GM18858 (cell line): ENCODE data around the gene CDK5RAP2.

Experiments
- ATAC-seq: cut with Tn5 transposase; IDR thresholded peaks from one replicate; pipeline ENCODE4 v1.9.1; 2021; ENCODE audit not compliant: unreplicated experiment

CDK5RAP2 gene

DNA sequence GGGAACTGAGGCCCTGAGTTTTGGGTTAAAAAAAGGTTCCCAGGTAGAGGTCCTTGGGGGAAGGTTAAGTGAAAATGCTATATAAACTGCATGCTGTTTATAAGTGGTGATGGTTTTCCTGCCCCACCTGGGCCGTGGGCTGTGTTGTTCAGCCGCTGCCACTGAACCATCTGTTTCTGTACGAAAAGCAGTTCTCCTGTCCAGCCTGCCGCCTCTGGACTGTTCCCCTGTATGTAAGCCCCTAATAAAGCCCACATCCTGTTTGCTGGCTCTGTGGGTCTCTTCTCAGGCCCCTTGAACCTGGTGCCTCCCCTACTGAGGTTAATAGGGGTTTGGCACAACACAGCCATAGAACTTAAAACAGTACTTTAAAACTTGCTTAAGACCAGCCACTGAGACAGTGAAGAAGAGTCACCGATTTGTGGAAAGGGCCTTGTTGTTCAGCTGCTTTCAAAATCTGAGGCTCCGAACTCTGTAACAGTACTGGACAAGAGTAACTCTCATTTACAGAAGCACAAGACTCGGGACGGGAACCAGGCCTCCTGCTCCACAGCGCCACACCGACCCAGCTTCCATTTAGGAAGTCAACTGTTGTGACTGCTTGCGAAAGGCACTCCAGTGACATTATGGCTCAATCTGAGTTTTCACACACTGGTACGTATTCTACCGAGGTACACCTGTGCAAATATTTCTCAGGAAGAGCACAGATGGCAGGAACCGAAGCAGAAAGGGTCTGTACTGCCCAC lies 192.5 kb downstream of the CDK5RAP2 start:
- ATAC-seq, result no peak

DNA sequence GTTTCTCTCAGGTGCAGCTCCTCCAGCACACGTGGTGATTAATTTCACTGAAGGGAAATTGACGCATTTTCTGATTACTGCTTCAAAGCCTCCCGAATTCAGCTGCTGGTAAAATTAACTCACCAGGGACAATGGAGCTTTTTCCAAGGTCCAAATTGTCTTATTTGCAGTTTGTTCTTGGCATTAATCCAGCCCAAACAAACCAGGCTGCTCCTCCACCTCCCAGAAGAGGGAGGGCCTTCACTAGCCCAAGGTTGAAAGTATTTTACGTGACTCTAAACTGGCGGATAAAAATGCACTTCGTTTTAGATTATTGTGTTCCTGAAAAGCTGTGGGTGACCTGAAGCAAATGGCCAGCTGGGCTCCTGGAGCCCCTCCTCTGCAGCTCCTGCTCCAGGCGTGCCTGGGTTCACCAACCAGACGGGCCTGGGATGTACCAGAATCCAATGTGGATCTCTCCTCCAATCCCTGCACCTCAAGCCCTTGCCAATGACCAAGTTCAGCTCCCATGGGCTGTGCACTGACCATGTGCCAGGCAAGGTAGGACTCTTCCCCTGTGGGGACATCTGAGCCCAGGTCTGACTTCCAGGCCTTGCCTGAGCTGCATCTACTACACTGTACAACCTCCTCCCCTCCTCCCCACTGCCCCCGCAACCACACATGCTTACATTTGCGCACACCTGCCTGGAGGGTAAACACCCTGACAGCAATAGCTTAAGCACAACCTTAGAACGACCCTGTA lies 193.4 kb downstream of the CDK5RAP2 start:
- no peak for ATAC-seq

DNA sequence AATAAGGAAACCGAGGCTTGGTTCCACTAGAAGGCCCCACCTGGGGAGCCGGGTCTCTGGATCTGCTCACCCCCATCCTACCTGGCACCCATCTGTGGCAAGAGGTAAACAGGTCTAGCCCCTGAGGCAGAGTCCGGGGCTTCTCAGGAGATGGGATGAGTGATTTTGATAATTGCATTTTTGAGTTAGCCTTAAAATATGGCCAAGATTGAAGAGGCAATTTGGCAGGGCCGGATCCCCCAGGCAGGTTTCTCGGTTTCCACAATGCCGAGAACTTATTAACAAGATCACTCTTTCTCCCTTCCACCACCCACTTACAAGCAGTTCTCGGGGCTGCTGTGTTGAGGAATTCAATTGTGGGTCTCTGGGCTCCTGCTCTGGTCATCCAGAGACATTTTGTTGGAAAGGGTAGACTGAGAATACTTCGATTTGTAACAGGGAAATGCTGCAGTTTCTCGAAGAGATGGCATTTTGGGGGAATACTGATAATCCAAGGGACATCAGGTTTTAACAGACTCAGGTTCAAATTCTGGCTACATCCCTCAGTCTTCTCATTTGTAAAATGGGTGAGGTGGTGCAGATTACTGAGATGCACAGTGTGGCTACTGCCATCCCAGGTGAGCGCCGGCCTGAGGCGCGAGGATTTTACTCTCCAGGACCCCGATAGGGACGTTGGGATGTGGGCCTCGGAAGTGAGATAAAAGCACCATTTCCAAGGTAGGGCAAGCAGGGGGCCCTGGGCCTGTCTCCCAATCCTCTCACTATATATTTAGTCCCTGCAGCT lies 194.2 kb downstream of the CDK5RAP2 start:
- no peak for ATAC-seq

DNA sequence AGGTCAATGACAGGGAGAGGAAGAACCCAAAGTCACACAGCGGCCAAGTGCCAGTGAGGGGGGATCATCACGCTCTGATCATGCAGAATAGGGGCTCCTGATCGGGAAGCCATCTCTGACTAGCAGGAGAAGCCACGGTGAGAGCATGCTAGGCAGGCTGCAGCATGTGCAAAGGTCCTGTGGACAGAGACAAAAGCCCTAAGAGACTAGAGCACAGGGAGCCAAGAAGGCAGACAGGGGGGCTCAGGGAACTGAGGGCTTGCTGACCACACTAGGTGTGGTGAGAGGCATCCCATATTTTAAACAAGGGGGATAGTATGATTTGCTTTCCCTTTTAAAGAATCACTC lies 195.1 kb downstream of the CDK5RAP2 start:
- ATAC-seq, result no peak

DNA sequence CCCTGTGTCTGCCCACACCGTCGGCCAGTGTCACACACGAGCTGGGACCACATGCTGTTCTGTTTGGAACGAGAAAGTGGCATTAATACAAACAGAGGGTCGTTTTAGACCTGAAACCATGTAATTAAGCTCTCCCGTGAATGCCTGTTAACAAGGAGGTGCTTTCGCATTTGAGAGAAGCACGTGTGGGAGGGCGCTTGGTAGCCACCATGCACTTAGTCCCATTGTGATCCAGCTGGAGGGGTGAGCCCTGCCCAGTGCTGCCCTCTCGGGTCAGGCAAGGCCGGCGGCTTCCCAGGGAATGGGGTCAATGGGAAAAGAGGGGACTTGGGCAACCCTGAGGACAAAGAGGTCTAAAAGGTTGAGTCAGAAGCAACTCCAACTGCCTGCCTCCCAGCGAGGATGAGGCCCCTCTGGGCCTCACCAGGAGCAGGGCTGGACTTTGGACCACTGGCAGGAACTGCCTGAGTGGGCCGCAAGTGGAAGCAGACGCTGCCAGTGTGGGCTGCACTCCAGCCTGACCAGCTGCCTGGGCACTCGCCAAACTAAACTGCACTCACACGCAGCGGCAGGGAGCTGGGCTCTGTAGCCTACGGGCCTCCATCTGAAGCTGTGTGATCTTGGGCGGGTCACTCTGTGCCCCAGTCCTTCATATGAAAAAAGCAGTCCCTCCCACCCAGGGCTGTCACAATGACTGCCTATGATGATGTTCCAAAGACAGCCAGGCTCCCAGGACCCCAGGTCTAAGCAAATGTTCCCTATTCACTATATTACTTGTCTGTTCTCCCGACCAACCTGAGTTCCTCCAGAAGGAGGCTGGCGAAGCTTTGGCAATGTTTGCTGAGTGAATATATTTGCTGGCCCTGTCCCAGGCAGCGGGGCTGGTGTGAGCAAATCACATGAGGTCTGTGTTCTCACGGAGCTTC lies 195.7 kb downstream of the CDK5RAP2 start:
- no peak for ATAC-seq

DNA sequence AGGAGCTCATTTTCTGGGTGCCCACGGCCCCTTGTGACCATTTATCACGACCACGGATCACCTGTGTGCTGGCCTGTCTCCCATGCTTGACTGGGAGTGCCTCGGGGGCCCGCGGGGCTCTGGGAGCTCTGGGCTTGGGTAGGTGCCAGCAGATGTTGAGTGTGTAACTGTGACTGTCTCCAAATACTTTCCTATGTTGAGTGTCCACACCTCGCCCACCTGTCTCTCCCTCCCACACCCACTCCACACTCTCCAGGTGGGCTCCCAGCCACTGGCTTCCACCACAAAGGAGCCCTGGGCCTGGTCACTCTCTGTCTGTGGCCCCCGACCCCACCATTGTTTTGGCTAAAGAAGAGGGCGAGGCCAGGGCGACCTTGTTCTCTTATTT lies 196.4 kb downstream of the CDK5RAP2 start:
- ATAC-seq, result no peak

DNA sequence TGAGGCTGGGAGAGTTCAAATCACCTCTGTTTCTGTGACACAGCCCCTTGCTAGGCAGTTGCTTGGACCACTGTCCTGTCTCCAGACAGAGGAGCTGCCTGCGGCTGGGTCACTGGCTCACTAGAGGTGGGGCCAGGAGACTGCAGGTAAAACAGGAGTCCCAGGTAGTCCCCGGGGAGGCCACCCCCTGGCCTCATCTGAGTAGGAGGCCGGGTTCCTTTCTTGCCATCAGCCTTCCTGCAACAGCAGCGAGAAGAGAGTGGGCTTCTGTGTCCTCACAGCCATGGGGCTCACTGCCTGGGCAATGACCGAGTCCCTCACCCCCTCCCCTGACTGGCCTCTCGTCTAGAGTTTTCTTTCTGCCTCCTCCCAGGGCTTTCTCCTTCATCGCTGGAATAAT lies 197.5 kb downstream of the CDK5RAP2 start:
- ATAC-seq, result no peak

DNA sequence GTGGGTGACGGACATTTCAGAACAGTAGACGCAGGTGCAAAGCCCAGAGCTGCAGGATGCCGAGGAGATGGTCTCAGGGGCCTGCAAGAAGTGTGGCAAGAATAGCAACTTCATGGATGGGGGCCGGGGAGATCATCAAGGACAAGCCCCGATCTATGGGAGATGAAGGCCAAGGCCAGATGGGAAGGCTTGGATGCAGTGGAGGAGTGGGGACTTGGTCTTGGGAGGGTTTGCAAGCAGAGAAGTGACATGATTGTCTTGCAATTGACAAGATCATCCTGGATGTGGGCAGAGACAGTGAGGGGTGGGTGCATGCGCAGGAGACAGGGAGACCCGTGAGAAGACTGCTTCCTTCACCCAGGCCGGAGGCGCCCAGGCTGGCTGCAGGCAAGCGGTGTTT lies 198.1 kb downstream of the CDK5RAP2 start:
- no peak for ATAC-seq

DNA sequence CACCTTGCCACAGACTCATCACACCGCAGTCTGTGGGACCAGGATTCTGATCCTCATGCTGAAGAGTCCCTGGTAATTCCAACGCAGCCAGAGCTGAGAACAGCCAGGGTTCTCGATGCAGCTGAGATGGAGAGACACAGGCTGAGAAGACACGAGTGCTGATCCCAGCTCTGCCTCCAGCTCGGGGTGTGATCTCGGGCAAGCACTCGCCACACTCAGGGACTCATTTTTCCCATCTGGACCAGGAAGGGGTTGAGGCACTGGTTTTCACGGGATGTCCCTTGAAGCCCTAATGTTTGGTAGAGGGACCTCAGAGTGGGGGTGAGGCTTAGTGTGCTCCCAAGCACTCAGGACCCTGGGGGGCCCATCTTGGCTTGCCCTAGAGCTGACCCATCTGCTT lies 200.4 kb downstream of the CDK5RAP2 start:
- ATAC-seq, result no peak

DNA sequence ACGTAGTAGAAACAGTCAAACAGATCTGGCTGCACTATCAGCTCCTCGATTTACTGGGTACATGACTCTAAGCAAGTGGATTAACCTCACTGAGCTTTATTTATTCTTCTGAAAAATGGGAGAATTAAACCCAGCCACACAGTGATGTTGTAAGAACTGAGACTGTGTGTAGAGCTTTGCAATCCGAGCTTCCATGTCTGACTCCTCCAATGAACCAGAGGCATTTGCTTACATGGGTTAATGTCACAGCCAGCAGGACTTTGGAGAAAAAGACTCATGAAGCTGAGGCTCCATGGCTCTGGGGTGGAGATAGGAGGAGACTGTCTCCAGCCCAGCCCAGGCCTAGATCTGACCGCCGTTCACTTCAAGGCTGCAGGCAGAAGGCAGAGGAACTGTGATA lies 201.3 kb downstream of the CDK5RAP2 start:
- ATAC-seq, result no peak

DNA sequence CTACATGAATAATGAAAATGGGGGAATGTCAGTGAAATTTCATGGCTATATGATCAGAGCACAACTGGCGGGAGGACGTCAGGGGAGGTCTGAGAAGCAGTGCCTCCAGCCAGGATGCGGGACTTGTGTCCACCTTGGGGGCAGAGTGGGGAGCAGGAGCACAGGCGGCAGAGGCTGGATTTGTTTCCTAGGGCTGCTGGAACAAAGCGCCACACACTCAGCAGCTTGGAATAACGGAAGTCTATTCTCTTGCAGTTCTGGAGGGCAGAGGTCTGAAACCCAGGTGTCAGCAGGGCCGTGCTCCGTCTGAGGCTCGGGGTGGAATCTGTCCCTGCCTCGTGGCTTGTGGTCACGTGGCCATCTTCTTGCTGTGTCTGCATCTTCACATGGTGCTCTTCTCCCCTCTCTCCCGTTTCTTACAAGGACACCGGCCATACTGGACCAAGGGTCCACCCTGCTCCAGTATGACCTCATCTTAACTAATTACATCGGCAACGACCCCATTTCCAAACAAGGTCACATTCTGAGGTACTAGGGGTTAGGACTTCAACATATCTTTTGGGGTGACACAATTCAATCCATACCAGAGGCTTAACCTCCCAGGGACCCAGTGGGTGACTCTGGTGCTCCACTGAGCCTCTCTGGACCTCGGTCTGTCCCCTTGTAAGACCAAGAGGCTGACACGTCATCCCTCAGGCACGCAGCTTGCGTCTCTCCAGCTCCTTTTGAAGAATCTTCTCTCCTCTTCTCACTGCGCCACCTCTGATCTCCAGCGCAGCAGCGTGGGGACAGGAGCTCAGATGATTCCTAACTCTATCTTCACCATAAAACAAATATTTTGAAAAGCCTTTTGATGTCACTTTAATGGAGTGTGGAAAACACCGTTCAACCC lies 202.5 kb downstream of the CDK5RAP2 start:
- no peak for ATAC-seq

DNA sequence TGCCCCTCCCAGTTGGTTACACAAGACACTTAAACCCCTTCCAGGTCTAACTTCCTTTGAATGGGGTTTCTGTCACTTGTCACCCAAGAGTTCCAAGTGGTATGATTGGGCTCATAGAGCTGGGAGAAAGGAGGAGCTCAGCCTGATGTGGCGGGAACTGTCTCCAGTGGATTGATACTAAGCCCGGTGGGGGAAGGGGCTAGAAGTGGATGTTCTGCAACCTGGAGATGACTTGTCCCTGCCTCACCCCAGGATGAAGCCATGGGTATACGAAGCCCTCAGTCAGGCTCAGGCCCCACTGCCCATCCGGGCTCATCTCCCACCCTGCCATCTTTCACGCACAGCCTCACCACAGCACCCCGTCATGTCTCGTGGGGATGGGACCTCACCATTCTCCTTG lies 203.9 kb downstream of the CDK5RAP2 start:
- no peak for ATAC-seq

DNA sequence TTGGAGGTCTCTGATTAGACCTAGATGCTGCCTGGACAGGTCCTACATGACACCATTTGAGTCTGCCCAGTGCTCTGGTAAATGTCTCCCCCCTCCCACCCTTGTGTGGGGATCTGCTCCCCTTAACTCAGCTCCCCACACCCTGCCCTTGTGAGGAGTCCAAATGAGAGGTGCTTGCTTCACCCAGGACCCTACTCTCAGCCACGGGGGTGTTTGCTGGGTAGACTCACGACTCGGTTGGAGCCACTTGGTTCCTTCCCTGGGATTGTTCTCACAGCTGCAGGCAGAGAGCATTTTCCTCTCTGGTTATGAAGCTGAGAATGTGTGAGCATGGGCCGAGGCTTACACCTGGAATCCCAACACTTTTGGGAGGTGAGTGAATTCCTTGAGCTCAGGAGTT lies 204.7 kb downstream of the CDK5RAP2 start:
- no peak for ATAC-seq

DNA sequence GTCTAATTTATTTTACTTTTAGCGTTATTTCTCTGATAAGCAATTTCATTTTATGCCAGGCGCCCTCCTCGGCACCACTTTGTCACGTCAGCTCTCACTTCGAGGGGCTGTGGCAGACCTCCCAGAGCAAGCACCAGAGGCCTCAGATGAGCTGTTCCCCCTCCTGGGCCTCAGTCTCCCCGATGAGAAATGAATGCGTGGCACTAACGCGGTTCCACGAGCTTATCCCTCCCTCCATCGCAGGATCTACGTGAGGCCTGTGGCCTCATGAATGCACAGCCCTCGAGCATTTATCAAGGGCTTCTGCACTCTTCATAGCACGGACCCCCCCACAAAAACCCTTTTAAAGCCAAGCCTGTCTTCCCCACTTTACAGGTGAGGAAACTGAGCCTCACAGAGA lies 205.2 kb downstream of the CDK5RAP2 start:
- no peak for ATAC-seq

DNA sequence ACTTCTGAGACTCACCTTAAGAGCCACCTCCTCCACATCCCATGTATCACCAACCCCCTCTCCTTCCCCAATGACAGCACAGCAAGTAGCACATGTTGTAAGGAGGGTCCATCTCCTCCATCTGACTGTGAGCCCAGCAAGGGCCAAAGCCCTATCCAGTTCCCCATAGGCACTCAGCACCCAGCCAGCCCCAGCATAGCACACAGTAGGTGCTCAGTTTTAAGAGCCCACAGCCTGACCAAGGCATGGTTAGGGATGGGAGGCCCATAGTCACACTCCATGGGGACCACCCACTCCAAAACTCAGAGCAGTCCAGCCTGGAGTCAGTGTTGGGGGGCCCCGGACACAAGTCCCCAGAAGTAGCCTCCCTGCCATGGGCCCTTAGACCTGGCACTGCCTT lies 205.7 kb downstream of the CDK5RAP2 start:
- ATAC-seq, result no peak

DNA sequence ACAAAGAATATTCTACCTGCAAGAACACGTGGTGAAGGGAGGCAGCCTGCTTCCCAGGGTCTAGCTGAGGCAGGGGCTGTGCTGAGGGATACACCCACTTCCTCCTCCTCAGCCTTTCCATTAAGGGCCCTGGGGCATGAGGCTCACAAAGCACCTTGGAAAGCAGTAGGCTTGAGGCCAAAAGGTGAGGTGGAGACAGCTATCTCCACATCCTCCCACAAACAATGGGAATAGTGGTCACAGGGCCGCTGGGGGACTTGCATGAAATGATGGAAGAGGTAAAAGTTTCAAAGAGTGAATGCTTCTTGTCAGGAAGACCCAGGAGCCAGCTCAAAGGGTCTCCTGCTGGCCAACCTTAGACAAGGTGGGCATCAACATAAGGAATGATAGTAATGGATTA lies 207.9 kb downstream of the CDK5RAP2 start:
- ATAC-seq, result no peak

DNA sequence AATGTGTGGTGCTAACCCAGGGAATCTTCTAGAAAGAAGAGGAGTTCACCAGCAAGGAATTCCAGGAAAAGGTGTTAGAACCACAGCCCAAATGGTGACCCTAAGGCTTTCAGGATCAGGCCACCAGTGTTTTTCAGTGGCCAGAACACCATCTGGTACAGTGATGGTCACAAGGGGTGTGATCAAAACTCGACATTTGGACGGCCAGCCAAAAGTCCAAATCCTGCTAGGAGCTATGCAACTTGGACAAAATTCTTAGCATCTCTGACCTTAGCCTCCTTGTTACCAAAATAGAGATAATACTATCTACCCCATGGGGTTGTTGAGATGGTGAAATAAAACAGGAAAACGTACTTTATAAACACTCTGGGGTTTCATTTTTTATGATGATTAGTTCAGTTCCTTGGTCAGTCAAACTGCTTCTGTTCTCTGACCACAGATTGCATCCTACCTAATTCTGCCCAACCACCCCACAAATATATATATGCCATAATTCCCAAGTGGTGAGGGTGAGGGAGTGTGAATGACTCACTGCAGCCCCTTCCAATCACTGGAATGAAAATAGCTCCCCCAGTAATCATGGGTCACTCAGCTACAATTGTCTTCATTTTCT lies 210.3 kb downstream of the CDK5RAP2 start:
- ATAC-seq, result no peak

DNA sequence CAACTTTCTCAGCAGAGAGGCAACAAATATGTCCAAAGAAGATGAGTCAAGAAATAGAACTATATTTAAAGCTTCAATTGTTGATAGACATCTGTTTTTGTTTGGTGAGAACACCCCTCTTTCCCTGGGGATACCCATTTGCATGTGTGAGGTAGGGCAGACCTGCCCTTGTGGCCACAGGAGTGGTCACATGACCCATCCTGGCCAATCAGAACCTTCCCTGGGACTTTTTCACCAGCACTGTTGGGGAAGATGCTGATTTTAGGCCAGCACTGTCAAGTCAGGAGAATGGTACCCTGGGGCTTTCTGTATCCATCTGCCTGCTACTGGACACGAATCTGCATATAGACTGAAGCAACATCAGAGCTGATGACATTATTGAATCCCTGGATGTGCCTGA lies 211.2 kb downstream of the CDK5RAP2 start:
- ATAC-seq, result no peak

DNA sequence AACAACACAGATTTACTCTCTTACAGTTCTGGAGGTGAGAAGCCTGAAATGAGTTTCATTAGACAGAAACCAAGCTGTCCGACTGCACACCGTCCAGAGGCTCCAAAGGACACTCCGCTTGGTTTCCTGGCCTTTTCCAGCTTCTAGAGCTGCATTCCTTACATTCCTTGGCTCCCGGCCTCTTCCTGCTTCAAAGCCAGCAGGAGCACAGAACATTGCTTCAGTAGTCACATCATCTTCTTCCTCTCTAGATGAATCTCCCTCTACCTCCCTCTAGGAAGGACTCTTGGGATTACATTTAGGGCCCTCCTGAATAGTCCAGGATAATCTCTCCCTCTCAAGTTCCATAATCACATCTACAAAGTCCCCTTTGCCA lies 213.3 kb downstream of the CDK5RAP2 start:
- ATAC-seq, result no peak

DNA sequence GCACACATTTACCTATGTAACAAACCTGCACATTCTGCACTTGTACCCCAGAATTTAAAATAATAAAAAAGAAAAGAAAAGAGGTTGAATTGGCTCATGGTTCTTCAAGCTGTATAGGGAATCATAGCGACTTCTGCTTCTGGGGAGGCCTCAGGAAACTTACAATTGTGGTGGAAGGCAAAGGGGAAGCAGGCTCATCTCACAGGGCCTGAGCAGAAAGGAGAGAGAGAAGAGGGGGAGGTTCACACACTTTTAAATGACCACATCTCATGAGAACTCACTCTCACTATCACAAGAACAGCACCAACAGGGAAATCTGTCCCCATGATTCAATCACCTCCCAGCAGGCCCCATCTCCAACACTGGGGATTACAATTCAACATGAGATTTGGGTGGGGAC lies 214.6 kb downstream of the CDK5RAP2 start:
- no peak for ATAC-seq
